RPMI7951 (cell line): Measurements from ENCODE around the gene SCN4B. TPM values are rescaled to one million over a fixed set of nuclear protein-coding genes. Genes with fewer than 3 reads are reported as not detected.

Experiments used
- DNase-seq: peaks from one replicate; pipeline ENCODE4 v3.0.0-alpha.2; 2012; ENCODE audit warnings: low read depth
- total RNA-seq: library from RNA; depleted of rRNA; stranded (reverse); fragments of >200 nt; shearing (Covaris generic); gene quantifications from 2 replicates; pipeline ENCODE4 v1.2.3, GENCODE V29; 2014

SCN4B gene
- total RNA-seq, 1 experiment from 2014 or later: not detected

DNA sequence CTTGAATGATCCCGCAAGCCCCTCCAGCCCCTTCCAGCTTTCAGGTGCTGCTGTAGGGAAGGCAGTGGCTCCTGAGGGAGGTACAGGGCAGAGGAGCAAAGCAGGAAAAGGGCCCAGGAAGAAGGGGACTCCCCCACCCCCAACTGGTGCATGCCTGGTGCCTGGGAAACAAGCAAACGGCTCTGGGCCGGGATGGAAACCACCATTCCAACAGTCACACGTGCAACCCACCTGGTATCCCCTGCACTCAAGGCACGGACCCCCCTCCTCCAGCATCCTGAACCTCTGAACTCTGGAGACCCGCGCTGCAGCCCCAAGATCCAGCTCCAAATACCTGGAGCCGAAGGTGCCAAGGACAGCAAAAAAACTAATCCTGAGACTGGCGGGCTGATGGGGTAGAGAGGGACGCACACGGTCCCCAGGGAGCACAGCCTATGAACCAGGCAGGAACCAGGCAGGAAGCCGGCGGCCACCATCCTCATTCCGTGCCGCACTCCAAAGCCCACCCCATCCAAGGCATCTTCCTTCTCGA is 537 bp downstream of the SCN4B start:
- DNase-seq: no peak

DNA sequence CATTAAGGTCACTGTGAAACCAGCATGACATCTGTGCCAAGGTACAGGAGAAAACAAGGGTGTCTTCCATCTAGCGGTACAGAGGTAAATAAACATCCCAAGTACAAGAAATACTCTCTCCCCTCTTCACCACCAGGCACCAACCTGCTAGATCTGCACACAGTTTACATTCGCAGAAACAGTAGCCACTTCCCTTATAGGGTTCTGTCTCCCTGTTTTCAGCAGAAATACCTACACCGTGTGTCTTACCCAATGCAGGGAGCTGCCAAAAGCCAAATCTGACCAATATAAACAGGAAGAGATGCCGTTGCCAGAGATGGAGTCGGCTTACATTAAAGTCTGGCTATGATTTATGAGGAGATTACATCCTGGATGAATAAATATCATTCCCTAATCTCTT is 1.2 kb downstream of the SCN4B start:
- no peak for DNase-seq

DNA sequence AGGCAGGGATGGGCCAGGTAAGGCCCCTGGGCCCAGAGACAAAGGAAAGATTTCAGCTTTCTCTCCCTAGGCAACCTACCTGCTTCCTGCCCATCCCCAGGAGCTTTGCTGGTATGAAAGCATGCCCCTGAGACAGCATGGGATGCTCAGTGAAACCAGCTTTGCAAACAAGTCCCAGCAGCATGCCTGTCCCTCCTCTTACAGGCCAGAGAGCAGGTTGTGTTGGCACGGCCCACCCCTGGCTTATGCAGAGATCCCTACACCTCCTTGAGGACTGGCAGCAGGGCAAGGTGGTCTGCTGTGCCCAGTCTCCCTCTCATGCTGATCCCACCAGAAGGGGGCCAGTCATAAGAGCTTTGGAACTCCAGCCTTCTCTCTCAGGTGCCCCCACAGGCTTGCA is 3.1 kb downstream of the SCN4B start:
- no peak for DNase-seq

DNA sequence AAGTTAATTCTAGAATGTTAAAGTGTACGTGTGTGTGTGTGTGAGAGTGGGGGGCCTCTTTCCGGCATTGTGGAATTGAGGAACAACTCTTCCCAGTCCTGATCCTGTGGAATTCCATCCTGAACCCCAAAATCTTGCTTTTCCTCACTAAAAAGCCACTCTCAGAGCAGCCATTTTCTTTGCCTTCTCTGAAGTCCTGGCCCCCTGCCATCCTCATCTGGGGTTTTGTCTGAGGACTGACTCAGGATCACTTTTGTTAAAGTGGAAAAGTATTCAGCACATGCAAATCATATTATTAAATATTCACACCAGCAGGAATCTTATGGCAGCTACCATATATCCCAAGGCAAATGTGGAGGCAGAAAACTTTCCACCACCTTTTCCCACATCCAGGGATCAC is 3.8 kb downstream of the SCN4B start:
- DNase-seq: no peak

DNA sequence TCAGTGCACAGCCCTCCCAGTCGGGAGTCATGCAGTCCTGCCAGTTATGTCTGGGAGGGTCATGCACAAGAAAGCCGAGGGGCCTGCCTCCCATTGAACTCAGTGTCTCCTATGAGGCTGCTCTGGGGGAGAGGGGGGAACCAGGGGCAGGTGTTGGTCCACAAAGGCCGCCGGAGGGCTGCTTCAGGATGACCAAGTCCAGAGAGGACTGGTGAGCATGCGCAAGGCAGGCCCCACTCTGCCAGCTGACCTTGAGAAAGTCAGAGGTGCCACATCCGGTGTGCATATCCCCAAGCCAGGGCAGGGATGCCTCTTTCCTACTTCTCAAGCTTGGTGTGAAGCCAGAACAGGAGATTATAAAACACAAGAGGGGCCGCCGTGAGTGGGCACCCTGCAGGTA is 4.4 kb downstream of the SCN4B start:
- DNase-seq: no peak

DNA sequence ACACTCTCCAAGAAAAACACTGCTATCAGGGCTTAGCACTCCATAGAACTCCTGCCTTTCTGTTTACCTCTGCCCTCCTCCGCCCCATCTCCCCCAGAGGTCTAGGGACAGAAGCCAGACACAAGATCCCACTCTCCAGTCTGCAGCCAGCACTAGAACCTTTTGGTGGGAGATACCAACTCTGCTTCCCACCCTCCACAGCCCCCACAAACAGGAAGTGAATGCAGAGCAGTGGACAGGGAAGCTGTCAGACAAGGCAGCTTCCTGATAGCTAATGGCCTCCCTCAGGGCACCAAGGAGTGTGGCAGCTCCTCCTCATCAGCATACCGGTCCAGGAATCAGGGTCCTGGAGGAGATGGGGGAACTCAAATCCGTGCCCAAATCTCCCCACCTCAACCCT is 5.1 kb downstream of the SCN4B start:
- no peak for DNase-seq

DNA sequence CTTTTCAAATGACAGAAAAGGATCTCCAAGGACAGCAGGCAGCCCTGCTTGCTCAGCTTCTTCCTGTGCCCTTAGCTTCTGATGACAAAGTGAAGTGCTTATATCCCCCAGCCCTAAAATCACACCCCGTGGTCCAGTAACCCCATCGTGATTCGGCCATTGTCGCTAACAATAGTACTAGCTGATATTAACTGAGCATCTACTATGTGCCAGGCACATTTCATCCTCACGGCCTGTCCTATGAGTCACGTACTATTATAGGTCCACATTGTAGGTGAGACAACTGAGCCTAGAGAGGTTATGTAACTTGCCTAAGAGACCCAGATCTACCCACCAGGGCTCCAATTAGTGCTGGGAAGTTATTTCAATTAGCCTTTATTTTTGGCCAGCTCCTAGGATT is 6.1 kb downstream of the SCN4B start:
- DNase-seq: no peak

DNA sequence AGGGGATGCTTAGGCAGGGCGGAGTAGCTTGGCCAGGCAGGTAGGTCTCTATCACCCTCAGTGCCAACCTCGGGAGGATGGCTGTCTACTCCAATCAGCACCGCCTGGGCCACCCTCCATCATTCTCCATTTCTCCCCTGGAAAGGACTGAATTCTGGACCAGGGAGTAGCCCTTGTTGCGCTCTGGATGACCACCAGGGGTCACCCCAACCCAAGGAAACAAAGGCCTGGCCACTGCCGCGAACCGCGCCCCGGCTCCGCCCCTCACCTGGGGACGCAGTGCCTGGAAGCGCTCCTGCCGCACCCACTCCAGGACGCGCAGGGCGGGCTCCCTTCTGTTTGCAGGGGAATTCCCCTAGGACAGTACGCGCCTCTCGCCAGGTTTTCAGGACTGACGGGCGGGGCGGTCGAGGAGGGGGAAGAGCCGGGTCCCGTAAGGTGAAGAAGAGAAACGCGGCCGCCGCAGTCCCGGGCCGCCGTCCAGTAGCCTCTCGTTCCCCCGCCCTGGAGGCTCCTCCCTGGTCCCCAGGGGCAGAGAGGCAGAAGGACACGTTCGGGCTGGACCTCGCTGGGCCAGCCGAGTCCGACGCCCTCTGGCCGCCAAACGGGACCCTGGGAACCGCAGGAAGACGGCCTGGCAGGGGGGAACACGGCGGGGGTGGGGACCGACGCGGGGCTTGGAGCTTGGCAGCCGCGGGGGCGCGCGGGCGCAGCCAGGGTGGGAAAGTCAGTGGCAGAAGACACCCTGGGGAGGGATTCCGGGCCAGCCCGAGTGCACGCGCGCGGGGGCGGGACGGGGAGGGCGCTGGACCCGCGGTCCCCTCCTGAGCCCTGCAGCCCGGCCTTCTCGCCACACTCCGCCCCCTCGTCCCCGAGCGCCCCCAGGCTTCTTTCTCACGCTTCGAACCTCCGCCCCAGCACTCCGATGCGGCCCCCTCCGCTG is 7.1 kb downstream of the SCN4B start:
- peak; percentile 52 for DNase-seq

DNA sequence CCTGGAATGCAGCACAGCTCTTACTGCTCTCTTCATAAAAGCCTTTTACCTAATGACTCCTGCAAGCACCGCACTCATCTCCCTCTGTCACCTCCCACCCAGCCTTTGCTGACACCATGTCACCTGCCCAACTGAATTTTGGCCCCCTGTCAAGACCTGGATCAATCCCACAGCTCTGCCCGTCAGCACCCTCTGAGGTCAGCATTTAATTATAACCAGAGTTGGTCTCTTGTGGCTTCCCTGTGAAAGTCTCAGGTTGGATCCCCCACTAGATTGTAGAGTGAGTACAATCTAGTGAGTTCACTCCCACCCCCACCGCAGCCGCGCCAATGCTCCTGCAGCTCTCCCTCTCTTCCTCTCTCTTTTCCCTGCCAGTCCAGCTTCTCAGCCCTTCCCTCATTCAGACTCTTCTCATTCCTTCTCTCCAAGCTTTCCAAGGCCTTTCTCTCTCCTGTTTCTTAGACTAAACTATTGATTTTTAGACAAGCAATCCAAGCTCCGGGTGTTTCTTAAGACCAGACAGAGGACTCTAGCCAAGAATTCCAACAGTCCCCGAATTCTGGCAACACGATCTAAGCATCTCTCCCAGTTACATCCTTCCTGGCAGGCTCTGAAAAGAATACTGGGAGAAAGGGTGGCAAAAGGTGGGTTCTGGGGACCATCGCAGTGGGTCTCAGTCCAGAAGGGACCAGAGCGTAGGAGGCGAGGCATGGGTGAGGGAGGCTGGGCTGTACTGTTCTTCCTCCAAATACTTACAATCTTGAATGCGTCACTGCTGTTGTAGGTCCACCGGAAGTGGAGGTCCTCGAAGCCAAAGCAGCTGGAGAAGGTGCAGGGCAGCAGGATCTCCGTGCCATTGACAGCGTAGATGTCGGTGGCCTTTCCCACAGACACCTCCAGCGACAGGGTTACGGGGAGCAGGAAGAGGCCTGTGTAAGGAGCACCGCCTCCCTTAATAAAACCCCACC is 8.0 kb downstream of the SCN4B start:
- no peak for DNase-seq

DNA sequence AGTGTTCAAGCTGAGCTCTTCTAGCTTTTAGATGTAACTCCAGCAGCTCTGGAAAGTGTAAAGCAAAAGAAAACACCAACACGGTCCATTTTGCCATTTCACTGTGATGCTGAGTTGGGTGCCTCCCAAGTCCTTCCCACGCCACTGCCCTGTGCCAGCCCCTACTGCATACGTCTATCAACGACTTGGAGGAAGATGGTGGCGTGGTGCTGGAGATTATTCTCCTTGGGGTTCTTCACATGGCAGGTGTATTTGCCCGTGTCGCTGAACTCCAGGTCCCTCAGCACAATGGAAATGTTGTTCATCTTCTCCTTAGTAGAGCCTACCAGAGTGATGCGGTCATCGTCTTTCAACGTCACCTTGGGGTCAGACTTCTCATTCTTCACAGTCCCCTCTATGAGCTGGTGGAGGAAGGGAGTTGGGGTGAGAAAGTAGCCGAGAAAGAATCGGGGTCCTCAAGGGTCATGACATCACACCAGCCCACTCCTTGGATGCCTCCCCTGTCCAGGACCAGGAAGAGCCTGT is 8.9 kb downstream of the SCN4B start:
- no peak for DNase-seq

DNA sequence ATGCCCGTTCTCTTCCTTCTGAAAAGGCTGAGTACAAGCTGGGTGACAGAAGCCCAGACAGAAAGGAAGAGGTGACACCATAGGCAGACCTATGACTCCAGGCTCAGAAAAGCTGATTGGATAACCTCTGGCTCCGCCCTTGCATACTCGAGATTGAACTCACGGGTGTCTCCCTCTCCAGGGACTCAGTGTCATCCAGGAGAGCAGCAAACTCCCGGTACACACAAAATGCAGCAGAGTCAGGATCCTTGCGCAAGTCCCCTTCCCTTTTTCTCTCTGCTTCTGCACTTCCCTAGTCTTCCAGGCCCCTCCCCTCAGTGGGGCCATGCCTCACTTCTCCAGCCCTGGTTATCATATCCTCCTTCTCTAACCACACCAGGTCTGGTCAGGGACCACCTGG is 9.8 kb downstream of the SCN4B start:
- DNase-seq: no peak

DNA sequence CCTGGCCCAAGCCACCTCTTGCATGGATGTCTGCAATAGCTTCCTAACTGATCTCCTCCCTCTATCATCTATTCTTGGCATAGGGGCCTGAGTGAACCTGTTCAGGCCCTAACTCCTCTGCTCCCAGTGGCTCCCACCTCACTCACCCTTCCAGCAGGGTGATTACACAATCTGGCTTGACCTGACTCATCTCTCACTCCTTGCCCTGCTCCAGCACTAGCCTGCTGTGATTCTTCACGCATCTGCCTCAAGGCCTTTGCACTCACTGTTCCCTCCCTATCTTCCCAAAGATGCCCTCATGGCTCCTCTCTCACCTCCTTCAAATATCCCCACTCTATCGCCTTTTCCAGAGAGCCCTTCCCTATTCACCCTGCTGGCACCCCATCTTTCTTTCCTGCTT is 10.5 kb downstream of the SCN4B start:
- DNase-seq: peak; percentile 25

DNA sequence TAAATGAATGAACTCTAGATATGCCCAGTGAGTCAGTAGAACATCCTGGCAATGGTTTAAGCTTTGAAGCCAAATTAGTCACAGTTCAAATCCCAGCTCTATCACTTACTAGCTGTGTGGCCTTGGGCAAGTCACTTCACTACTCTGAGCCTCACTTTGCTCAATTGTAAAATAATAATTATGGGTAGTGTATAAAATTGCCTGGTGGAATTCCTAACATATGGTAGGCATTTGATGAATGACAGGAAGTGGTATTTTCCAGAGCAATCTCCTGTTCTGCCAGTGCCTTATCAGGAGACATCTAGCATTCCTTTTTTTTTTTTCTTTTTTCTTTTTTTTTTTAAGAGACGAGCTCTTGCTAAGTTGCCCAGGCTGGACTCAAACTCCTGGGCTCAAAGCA is 13.0 kb downstream of the SCN4B start:
- DNase-seq: peak; percentile 39

DNA sequence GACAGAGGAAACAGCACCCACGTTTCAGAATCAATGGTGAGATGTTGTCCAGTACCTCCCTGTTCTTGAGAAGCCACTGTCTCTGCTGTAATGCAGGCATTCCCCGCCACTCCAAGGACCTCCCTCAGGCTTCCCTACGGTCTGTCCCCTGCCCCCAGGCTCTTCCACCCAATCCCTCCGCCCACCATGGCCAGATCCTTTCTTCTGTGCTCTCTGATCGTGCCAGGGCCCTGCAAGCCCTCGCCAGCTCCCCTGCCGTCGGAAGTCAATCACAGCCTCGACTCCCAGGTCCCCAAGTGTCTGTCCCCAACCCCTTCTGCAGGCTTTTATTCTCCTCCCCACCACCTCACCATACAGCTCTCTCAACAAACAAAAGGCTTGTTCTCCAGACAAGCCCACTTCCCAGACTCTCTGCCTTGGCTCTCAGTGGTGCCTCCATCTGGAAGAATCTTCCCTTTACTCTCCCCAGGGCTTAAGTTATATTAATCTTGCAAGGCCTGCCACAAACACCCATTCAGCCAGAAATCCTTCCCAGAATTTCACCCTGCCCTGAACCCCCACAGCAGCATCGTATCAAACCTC is 13.7 kb downstream of the SCN4B start:
- DNase-seq: no peak

DNA sequence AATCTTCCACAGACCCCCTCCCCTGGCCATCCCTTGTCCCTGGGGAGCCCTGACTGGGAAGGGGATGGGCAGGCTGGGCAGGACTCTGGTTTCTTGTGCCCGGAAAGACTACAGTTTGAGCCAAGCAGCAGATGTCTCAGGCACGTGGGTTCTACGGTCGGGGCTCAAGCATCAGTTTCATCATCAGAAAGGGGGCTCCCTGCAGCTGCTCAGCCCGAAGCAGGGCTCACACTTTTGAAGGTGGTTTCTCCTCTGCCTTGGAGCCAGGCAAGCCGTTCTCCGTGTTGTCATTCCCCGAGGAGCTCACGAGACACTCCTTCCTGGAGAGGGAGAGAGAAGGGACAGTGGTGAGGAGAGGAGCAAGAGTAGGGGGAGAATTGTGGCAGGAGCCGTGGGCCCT is 15.8 kb downstream of the SCN4B start:
- DNase-seq: no peak

DNA sequence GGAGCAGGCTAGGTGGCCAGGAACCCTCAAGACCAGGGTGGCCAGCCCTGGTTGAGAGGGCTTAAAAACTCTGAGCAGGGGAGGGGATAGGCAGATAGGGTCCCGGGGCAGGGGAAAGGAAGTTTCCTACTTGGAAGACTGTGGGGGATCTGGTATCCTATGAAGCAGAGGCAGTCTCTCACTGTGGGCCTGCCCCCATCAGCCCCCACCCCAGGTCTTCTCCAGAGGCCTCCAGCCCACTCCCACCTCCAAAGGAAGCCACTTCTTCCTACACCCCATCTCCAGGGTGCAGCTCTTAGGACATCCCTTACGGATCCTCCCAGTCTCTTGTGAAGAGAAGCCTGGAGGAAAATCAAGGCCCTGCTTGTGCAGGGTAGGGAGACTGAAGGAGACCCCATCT is 16.3 kb downstream of the SCN4B start:
- DNase-seq: no peak

DNA sequence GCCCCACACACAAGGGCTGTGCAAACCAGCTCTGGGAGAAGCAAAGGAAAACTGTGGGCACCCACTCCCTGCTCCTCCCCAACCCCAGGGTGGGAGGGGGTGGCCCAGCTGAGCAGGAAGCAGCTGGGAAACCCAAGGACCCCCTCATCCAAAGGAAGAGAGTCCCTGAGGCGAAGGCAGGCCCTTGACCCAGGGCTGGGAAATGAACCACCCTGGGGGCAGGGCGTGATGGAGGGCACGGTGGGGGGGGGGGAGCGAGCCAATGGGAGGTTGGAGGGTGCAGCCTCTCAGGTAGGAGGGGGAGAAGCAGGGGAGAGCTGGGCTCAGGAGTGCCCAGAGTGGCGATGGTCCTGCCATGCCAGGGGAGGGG is 16.8 kb downstream of the SCN4B start:
- DNase-seq: no peak

DNA sequence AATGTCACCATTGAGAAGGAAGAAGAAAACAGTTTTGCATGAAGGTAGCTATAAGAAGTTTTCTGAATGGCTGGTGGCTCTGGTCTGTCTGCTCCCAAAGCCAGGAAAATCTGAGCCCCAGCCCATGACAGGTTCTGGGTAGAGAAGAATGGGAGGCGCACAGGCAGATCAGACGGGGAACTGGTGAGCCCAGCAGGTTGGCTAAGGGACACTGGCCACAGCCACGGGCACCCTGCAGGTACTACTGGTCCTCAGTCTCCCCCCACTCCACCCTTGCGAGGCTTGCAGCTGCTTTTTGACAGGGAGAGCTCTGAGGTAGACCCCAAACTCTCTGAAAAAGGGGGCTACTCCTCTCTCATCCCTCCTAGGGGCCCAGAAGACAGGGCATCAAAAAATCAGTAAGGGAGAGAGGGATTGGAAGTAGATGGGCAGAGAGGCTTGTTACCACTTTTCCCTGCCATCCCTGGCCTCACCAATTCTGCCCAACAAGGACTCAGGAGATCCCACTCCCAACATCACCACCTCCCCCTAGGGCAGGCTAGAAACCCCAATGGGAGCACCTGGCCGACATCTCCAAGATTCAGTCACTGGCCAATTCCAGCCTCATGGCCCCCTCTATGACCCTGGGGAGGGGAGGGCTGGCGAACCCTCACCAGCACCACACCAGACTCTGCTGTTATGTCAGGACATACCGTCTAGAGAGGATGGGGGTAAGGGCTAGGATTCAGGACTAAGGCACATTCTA is 17.4 kb downstream of the SCN4B start:
- no peak for DNase-seq

DNA sequence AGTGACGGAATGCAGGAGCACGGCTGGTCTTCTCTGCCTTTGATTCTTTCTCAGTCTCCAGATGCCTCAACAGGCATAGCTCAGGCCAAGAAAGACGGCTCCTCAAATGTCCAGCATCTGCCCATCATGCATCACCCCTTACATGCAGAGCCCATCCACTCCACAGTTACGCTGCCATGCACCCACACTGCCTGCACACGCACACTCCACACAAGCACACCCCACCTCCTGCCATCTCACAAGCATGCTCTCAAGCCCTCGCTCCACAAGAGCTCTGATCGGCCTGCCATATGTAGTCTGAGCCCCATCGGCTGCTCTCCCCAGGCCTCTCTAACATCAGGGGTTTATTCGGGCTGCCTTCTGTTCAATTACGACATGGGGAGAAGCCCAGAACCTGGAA is 18.8 kb downstream of the SCN4B start:
- DNase-seq: no peak

DNA sequence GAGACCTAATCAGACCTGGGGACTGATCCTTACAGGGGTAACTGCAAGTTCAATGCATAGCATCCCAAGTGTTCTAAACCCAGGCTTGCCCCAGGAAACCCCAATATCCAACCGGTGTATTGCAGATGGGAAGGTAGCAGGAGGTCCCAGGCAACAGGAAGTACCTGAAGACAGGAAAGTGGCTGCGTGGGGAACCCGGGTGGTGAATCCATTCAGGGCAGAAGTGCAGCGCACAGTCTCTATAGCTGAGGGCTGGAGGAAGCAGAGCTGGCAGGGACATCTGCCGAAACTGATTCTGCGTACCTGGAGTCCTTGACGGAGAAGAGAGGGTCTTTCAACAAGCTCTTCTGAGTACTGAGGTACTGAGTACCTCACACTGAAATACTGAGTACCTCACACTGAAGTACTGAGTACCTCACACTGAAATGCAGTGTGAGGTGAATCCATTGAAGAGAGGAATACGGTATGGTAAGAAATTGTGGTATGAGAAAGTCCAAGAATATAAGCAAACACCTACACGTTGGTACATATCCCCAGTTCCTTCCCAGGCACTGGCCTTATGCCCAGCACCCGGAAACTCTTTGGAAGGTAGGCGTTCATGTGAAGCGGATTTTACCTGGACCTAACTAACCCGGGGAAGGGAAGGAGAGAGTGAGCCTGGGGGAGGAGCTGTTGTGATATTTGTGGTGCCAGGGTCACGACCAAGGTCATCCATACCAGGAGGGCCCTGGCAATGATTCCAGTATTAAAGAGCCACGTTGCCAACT is 20.1 kb downstream of the SCN4B start:
- DNase-seq: no peak
